Activated naive CD4-positive, alpha-beta T cell (primary cell): ENCODE results near the gene PPARD.
"Not testable (repeated sequence)": the region's sequence is repeated elsewhere in the genome, so short reads cannot be mapped to it uniquely, and the experiment has no call there.

Experiments
- DNase-seq, 4 experiments: peaks; one replicate each; lab custom pipeline; 2025; lab: John Stamatoyannopoulos, UW

PPARD gene

DNA sequence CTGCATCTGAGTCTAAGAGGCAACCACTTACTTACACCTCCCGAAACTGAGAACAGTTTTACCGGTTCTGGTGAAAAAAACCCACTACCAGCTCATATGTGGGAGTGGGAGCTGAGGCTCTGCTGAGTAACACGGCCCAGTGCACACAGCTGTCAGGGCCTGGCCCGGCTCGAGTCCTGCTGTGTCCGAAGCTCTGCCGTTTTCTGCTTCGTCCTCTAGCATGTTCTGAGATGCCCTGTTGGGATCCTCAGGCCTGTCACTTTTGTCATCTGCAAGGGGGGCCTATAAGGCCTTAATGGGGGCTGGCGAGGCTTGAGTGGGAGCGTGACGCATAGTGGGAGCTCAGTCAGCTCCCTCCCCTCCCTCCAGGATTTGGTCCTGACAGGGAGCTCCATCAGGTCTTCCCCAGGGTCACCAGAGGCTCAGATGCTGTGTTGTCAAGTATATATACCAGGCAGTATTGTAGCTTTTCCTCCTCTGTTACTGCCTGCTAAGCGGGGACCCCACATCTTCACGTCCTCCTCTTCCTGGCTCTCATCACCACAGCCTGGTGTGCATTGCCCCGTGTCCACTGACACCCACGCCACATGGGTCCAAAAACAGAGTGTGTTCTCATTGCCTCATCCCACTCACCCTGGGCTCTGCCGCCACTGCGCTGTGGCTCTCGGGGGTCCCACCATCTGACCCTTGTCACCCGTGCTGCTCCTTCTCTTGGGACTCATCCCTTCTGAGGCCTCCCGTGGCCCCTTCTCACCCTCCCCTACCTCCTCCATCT is 64.5 kb downstream of the PPARD start:
- no peak for DNase-seq

DNA sequence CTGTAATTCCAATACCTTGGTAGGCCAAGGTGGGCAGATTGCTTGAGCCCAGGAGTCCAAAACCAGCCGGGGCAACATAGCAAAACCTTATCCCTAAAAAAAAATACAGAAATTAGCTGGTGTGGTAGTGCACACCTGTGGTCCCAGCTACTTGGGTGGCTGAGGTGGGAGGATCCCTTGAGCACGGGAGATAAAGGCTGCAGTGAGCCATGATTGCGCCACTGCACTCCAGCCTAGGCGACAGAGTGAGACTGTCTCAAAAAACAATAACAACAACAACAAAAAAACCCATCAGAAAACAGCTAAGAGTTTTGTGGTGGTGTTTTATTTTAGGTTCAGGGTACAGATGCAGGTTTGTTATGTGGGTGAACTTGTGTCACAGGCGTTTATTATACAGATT is 66.9 kb downstream of the PPARD start:
- no peak for DNase-seq

DNA sequence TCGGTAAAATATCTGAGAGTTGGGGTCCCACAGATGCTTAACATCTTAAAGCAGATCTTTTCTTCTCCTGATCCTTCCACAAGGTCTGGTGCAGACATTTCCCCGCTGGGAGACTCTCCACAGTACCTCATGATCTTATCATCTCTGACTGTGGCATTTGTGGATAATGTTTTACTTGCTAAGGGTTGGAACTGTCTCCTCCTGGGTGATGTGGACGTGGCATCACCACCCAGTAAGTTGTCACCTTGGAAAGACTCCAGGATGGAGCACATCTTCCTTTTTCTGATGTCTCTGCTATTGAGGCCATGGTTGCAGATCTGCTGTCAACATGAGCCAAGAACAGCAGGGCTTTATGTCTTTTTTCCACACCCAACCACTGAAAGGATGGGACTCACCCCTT is 67.8 kb downstream of the PPARD start:
- no peak for DNase-seq

DNA sequence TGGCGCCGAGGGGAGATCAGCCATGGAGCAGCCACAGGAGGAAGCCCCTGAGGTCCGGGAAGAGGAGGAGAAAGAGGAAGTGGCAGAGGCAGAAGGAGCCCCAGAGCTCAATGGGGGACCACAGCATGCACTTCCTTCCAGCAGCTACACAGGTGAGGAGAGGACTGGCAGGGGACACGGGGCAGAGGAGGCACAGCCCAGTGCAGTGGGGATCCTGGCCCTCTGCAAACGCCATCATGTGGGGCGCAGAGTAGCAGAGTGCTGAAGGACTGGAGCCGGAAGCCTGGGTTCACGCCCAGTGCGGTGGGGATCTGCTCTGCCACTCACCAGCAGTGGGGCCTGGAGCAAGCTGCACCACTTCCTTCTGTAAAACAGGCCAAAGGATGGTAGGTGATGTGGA is 68.7 kb downstream of the PPARD start:
- no peak for DNase-seq

DNA sequence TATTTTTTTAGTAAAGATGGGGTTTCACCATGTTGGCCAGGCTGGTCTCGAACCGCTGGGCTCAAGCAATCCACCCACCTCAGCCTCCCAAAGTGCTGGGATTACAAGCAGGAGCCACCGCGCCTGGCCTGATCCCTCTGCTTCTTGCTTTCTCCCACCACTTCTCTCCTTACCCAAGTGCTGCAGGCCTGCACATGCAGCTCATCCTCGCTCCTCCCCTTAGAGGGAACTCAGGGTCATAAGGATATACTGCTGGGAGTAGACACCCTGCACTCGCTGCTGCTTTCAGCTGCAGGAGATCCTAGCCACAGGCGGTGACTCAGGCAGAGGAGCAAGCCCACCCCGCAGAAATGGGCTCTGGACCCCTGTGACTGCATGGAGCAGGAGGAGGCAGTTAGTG is 69.7 kb downstream of the PPARD start:
- DNase-seq = no peak

DNA sequence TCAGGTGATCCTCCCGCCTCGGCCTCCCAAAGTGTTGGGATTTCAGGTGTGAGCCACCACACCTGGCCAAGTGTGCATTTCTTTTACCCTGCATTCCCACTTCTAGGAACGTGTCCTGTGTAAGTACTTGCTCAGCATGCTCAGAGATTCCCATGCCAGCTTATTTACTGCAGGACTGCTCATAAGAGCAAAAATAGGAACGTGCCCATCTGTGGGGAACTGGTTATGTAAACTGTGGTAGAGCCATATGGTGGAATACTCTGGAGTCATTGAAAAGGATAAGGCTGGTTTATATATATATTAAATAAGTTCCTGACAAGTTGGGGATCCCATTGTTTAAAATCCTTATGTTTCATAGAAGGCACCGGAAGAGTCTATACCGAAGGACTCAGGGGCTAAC is 71.6 kb downstream of the PPARD start:
- DNase-seq = no peak

DNA sequence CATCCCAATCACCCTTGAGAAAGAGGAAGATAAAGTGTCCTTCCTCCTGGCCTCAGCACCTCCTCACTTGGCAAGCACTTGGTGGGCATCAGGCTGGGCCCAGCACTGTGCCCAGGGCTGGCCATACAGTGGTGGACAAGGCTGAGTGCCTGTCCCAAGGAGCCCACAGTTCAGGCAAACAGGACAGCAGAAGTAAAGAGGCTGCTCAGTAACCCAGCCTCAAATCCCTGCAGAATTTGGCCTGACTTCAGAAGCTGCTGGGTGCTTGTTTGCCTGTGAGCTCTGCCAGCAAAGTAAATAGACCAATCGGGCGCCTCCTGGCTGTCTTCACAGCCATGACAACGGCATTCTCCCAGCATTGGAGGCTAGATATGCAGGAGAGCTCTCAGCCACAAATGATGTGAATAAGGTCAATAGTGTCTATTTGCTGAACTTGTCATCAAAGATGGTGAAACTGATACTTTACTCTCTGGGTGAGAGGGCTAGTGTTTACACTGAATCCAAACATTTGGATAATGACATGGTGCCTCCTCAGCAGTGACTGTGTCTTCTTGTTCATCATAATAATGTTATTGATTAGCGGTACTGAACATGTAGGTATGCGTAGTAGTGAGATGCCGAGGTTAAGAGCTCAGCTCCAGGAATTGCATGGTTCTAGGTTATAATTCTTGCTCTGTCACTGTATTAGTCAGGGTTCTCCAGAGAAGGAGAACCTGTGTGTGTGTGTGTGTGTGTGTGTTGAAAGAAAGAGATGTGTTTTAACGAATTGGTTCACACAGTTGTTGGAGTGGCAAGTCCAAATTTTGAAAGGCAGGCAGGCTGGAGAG is 72.9 kb downstream of the PPARD start:
- no peak for DNase-seq

DNA sequence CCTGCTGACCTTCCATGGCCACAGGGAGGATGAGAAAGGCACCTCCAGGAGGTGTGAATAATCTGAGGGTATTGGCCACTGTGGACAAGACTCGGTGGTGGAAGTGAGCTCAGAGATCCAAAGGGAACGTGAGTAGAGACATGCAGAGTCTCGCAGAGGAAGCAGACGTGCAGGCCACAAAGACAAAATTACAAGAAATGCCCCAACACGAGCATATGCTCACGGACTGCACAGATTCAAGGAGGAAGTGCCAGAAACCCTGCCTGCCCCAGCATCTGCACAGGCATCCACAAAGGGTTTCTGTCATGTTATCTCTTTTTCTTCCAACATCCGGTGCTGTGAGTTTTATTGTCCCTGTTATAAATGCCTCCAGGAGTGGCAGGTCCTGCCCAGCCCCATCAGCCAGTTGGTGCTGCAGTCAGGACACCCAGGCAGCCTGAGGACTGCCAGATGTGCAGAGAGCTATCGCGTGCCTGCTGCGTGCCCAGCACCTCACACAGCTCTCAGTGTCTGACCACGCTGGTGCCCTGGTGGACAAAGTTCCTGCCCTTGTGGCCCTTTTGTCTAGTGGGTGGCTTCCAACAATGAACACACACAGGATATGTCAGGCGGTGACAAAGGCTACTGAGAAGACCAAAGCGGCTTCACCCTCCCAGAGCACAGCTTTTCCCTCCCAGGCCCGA is 75.8 kb downstream of the PPARD start:
- no peak for DNase-seq

DNA sequence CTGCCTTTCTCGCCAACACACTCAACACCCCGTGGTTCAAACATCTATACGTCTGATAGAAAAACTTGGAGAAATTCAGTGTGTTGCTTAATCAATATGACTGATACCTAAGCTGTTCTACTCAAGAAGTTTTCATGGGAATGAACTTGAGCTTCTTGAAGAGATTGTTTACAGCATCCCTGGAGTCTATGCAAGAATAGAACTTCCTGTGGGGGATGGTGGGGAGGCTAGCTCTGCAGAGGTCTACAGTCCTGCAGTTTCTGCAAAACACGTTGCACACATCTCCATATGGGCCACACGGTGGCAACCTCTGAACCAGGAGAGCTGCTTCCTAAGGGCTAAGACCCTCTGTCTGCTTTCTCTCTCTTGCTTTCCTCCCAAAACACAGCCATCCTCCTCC is 77.1 kb downstream of the PPARD start:
- no peak for DNase-seq

DNA sequence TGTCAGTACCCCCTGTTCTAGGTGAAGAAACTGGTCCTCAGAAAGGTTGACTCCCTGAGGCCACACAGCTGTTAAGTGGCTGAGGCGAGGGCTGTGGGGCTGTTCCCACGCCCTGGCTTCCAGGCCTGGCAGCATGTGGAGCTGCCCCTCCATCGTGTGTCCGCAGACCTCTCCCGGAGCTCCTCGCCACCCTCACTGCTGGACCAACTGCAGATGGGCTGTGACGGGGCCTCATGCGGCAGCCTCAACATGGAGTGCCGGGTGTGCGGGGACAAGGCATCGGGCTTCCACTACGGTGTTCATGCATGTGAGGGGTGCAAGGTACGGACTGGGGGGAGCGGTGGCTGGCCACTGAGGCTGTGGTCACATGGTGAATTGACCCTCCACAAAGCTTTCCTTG is 77.6 kb downstream of the PPARD start:
- DNase-seq = no peak

DNA sequence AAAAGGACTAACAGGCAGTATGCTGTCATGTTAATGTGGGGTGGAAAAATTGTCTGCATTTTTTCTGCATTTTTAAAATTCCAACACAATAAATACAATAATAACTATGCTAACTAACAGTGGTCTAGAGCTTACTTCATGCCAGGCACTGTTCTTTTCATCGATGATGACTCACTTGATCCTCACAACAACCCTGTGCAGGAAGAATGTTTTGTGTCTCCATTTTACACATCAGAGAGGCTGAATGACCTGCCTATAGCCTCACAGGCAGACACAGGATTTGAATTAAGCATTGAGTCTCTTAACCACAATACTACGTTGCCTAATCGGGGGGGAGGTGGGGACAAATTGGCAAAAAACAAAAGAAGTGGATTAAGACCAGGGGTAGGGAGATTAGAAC is 82.9 kb downstream of the PPARD start:
- no peak for DNase-seq

DNA sequence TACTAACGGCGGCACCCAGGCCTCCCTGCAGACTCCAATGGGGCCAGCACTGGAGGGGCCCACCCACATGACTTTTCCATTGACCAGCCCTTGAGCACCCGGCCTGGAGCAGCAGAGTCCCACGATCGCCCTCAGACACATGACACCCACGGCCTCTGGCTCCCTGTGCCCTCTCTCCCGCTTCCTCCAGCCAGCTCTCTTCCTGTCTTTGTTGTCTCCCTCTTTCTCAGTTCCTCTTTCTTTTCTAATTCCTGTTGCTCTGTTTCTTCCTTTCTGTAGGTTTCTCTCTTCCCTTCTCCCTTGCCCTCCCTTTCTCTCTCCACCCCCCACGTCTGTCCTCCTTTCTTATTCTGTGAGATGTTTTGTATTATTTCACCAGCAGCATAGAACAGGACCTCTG is 83.7 kb downstream of the PPARD start:
- DNase-seq = no peak

DNA sequence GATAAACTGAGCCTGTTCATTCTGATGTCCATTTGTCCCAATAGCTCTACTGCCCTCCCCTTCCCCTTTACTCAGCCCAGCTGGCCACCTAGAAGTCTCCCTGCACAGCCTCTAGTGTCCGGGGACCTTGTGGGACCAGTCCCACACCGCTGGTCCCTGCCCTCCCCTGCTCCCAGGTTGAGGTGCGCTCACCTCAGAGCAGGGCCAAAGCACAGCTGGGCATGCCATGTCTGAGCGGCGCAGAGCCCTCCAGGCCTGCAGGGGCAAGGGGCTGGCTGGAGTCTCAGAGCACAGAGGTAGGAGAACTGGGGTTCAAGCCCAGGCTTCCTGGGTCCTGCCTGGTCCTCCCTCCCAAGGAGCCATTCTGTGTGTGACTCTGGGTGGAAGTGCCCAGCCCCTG is 85.1 kb downstream of the PPARD start:
- DNase-seq = no peak

DNA sequence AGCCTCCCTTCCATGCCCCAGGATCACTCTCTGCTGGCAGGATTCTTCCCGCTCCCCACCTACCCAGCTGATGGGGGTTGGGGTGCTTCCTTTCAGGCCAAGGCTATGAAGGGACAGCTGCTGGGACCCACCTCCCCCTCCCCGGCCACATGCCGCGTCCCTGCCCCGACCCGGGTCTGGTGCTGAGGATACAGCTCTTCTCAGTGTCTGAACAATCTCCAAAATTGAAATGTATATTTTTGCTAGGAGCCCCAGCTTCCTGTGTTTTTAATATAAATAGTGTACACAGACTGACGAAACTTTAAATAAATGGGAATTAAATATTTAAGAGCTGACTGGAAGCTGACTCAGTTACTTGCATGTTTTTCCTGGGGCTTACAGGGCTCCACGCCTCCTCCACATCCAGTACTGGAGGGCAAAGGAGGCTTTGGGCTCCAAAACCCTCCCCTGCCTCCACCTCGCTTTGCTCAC is 85.5 kb downstream of the PPARD start:
- DNase-seq = no peak

DNA sequence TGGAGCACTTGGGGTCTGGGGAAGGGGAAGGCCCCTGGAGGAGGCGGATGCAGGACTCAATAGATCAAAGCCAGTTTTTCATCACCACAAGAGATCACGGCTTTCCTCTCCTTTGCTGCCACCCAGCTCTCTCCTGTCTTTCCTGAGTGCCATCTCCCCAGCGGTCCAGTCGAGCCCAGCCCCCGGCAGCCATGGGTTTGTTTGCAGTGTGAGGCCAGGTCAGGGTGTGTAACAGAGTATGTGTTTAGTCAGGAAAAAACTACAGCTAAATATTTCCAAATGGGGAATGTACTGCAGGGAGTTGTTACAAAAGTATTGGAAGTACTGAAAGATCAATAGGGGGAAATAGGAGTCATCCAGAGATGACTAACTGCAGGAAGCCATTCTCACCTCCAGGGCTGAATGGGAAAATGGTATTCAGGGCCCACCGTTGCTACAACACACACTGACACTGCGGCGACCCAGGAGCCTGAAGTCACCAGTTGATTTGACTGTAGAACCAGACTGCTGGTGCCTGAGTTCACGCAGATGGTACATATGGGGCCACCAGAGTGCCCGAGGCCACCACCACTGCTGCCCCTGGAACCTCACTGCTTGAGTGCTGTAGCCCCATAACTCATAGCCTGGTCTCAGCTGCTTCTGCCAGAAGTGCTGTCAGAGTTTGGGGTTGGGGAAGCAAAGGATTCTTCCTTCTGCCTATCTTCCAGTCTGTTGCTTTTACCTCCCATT is 86.2 kb downstream of the PPARD start:
- no peak for DNase-seq

DNA sequence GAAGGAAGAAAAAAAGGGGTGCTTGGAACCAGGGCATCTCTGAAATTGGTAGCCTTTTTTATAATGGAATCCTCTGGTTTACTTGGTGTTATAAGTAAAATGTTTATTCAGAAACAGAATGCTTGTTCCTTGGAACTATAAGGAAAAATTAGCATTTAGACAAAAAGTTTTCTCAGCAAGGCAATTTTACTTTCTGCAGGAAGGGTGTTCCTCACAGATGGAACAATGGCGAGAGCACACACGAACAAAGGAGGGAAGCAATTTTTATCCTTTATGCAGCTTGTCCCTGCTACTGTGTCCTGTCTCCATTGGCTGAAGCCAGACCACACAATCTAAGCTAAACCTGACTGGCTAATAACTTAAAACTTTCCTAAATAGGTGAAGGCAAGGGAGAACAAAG is 87.1 kb downstream of the PPARD start:
- DNase-seq = no peak

DNA sequence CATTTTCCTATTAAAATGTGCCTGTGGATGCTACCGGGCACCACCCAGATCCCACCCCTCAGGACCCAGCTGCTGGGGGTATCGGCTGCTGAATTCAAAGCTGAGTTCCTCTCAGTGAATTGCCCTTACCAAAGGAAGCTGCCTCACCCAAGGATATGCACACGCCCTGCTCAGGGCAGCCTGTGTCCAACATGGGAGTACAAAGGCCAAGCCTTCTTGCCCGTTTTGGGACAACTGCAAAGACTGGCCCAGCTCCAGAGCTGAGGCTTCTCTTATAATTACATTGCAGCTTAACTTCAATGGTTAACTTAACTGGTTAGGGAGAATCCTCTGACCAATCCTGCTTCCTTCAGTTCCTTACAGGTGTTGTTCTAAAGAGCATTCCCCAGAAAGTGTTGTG is 89.9 kb downstream of the PPARD start:
- DNase-seq = no peak

DNA sequence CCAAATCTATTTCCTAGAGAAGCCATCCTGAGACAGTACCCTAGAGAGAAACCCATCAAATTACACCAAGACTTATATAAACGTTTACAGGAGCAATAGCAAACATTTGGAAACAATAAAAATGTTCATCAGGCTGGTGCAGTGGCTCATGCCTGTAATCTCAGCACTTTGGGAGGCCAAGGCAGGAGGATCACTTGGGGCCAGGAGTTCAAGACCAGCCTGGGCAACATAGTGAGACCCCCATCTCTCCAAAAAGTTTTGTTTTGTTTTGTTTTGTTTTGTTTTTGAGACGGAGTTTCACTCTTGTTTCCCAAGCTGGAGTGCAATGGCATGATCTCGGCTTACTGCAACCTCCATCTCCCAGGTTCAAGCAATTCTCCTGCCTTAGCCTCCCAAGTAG is 90.3 kb downstream of the PPARD start:
- DNase-seq = not testable (repeated sequence)

DNA sequence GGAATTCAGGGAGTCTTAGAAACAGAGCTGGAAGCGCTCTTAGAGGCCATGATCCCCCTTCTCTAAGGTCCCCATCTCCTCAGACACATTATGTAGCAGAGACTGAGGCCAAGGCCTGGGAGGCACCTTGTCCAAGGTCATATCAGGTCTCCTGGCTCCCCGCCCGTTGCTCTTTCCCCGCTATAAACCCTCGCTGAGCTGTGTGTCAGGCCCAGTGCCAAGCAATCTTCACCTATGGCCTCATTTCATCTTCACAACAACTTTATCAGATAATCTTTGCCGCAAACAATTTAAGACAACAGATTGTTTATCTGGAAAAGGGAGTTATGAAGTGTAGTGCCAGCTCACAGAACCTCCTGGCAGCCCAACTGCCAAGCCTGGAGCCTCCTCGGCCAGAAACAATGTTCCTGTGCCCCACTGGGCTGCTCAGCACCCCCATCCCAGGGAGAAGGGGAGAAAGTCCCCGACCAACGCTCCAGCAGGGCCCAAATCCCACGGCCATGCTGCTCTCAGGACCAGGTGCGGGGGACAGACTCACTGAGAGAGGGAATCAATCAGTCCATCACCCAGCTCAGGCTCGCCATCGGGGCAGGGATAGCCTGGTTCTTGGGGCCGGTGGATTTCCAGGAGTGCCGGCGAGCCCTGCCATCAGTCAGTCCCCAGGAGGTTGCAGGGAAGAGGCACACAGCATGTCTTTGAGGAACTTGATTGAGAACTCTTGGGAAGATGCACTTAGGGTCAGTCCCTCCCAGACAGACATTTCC is 92.9 kb downstream of the PPARD start:
- DNase-seq = no peak

DNA sequence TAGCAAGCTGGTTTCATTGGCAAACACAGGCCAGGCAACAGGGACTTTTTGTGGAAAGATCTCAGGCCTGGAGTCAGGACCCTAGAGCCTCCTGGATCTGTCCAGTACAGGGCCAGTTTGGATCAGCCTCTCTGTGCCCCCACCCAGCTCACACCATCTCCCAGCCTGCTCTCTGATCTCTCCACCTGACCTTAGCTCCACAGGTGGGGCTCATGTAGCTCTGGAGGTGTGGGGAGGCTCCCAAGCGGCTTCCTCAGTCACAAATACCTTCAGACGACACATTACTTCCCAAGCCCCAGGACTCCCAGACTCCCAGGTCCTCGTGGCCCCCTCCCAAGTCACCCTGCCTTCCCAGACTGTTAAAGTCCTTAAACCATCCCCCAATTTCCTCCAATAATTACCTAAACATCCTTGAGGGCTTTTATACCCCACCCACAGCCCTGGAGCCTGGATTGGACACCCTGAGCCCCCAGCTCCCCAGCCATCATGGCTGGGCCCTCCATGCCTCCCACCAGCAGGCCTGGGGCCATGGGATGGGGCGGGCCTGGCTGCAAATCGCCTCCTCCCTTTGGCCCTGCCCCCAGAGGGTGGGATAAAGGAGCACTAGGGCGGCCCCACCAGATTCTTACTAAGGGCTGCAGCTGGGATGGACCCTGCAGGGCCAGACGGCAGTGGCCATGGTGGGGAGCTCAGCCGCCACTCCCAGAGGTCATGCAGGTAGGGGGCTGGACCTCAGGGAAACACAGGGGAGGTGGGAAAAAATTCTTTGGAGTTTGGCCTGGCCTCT is 93.9 kb downstream of the PPARD start:
- no peak for DNase-seq
